Cardiac muscle cell (in vitro differentiated cells and primary cell): ENCODE data around the gene ZNF155. TPM values are rescaled to one million over a fixed set of nuclear protein-coding genes. Genes with fewer than 3 reads are reported as not detected.
"Not testable (repeated sequence)": the region's sequence is repeated elsewhere in the genome, so short reads cannot be mapped to it uniquely, and the experiment has no call there.

Source experiments
- DNase-seq, 2 donors: peaks; one replicate each; pipeline versions ENCODE4 v3.0.0 to v3.0.0-alpha.2; 2010 to 2017; ENCODE audit warnings: low read depth in 1 of 2, low spot score in 1 of 2
- H3K27ac ChIP-seq: fragments of 200-600 bp; sonication (generic); 2 replicates; pipeline ENCODE4 v1.5.1; 2016
- H3K27me3 ChIP-seq: fragments of 200-600 bp; sonication (generic); 2 replicates; pipeline ENCODE4 v1.6.0; 2016; ENCODE audit warnings: control low read depth
- H3K36me3 ChIP-seq: fragments of 200-600 bp; sonication (generic); 2 replicates; pipeline ENCODE4 v1.5.1; 2016; ENCODE audit warnings: control low read depth
- H3K4me1 ChIP-seq: fragments of 200-600 bp; sonication (generic); 2 replicates; pipeline ENCODE4 v1.8.1; 2017; ENCODE audit warnings: low read depth, mild to moderate bottlenecking, mixed run types
- H3K4me3 ChIP-seq: fragments of 200-600 bp; sonication (generic); 2 replicates; pipeline ENCODE4 v1.5.1; 2016; ENCODE audit warnings: mild to moderate bottlenecking
- H3K9me3 ChIP-seq: fragments of 200-600 bp; sonication (generic); 2 replicates; pipeline ENCODE4 v1.5.1; 2017; ENCODE audit warnings: low read depth, mild to moderate bottlenecking, control low read depth
- CTCF ChIP-seq: IDR thresholded peaks from 2 replicates; pipeline ENCODE4 v1.5.1; 2012; ENCODE audit warnings: low read depth, mild to moderate bottlenecking, low read length
- polyA plus RNA-seq: library from polyadenylated mRNA; unstranded; fragments of >200 nt; fragmentation: Nextera tagmentation; extraction: Ambion mirVana; gene quantifications from 2 replicates; pipeline ENCODE4 v1.2.1, GENCODE V29; 2016
- total RNA-seq: library from RNA; depleted of rRNA; stranded (reverse); fragments of >200 nt; gene quantifications from 2 replicates; pipeline ENCODE4 v1.2.3, GENCODE V29; 2016

ZNF155 gene
- total and polyA plus RNA-seq, 2 experiments from 2014 or later: 9.0 to 13.9 TPM

- Histone ChIP-seq H3K27me3 (no peaks in the 10 kb centered on the region), H3K4me1 (no peaks in the 10 kb centered on the region), H3K4me3 (no peak overlapping the region), H3K9me3 (no peaks in the 10 kb centered on the region), H3K27ac (no peak overlapping the region), H3K36me3 (no peaks in the 10 kb centered on the region)
- DNase-seq: no peak
- no peak for TF ChIP-seq CTCF
Measured at GRCh38 chr19:43941209-43941608, 42.8 kb upstream of the ZNF155 start.

GRCh38 chr19:43947412-43947811, 36.6 kb upstream of the ZNF155 start:
- H3K4me3 ChIP-seq, H3K27ac ChIP-seq, H3K9me3 ChIP-seq, H3K27me3 ChIP-seq, H3K36me3 ChIP-seq, H3K4me1 ChIP-seq, DNase-seq: not testable (repeated sequence)

GRCh38 chr19:43949803-43950202, 34.2 kb upstream of the ZNF155 start:
- DNase-seq, H3K9me3 ChIP-seq, H3K4me1 ChIP-seq, H3K27ac ChIP-seq, H3K36me3 ChIP-seq, H3K4me3 ChIP-seq, H3K27me3 ChIP-seq: not testable (repeated sequence)

GRCh38 chr19:43950834-43951645, 32.9 kb upstream of the ZNF155 start, which contains the start of gene ZNF221:
ZNF221 (plus strand) TSS chr19:43951228; CDS start chr19:43962727, 11,499 bp downstream.
- H3K27ac ChIP-seq: peak within 1 kb of the TSS; percentile 70
- peak within 1 kb of the TSS; percentile 79 for H3K4me3 ChIP-seq
- H3K27me3 ChIP-seq: no peaks in the 10 kb centered on the region
- DNase-seq: peak; percentile 95 to 100
- H3K36me3 ChIP-seq: no peaks in the 10 kb centered on the region
- H3K9me3 ChIP-seq: no peaks in the 10 kb centered on the region
- H3K4me1 ChIP-seq: no peaks in the 10 kb centered on the region
- peak; percentile 36 for TF ChIP-seq CTCF

- Histone ChIP-seq H3K36me3 (no peaks in the 10 kb centered on the region), H3K4me1 (no peaks in the 10 kb centered on the region), H3K27ac (no peak overlapping the region), H3K4me3 (no peak overlapping the region), H3K9me3 (no peaks in the 10 kb centered on the region), H3K27me3 (no peaks in the 10 kb centered on the region)
- TF ChIP-seq CTCF: no peak
- DNase-seq: no peak
Measured at GRCh38 chr19:43956827-43957226, 27.2 kb upstream of the ZNF155 start.

GRCh38 chr19:43957891-43958290, 26.1 kb upstream of the ZNF155 start:
- H3K27ac ChIP-seq: no peak overlapping the region
- H3K4me1 ChIP-seq: no peaks in the 10 kb centered on the region
- no peak for TF ChIP-seq CTCF
- peak in 1 of 2 donors; percentile 15 for DNase-seq
- no peaks in the 10 kb centered on the region for H3K36me3 ChIP-seq
- H3K27me3 ChIP-seq: no peaks in the 10 kb centered on the region
- H3K4me3 ChIP-seq: no peak overlapping the region
- H3K9me3 ChIP-seq: peaks cover 3% of the 10 kb centered on the region
